Measurements from ENCODE around the gene NDC1. TPM values are rescaled to one million over a fixed set of nuclear protein-coding genes. Genes with fewer than 3 reads are reported as not detected.

NDC1 gene
- total and polyA plus RNA-seq, 2 donors (not counting 3 experiments of a cell fraction or from before 2014, with no cell fraction given), result 23.2 to 29.2 TPM

DNA sequence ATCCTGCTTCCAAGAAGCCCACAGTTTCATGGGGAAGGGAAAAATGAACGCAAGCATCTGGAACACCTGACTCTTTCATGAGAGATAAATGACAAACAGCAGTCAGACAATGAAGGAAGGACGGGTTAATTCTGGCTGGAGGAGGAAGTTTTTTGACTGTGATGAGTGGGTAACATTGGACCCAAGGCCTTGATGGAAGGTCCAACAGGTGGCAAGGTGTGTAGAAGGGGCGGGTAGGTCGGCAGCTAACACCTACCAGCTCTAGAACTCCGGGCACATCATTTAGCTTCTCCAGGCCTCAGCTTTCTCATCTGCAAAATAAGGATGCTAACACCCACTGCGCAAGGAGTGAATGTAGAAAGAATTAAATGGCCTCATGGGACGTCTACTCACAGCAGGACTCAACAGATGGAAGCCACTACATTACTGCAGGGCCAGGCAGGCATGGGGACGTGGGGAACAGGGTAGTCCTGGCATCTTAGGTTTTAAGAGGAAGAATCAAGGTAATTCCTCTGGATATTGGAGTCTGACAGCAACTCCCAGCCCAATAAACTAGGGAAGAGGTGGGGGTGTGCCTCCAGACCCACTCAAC, 112.0 kb downstream of the NDC1 start:
- no peak overlapping the region for H3K4me2 ChIP-seq (ENCODE audit: insufficient read depth, low read length)
- POLR2A ChIA-PET, result interaction anchor here (0.6 kb wide), 1 partner anchor 211 kb away, joined by 4 read pairs; no protein-coding TSS in a partner anchor
- H3K27me3 ChIP-seq (ENCODE audit: control insufficient read depth in 2 of 2, insufficient read depth in 2 of 2, low read length in 2 of 2), result peaks cover 8 to 25% of the 10 kb centered on the region in 2 experiments
- H3K4me1 ChIP-seq (ENCODE audit: control insufficient read depth, extremely low read depth, insufficient read depth, low read length), result no peaks in the 10 kb centered on the region
- H3K4me3 ChIP-seq (replicated peaks in 1 of 3; ENCODE audit: insufficient read depth in 1 of 3, low read depth in 1 of 3, low read length in 3 of 3), result no peak overlapping the region
- DNase-seq (ENCODE audit: low read depth, low spot score) (no peak), FAIRE-seq (no peak)
- no peaks in the 10 kb centered on the region for H3K79me2 ChIP-seq (ENCODE audit: control insufficient read depth, insufficient read depth, low read length)
- H3K9me3 ChIP-seq (replicated peaks; ENCODE audit: control insufficient read depth, insufficient read depth, low read length), result no peaks in the 10 kb centered on the region
- BruUV-seq (replicated peaks), result no TSS peak
- no peak for TF ChIP-seq FOS (IDR thresholded peaks at IDR 0.05; ENCODE audit: borderline replicate concordance, insufficient read depth, low read length)
- no peak for TF ChIP-seq JUN (IDR thresholded peaks at IDR 0.05; ENCODE audit: borderline replicate concordance, insufficient read depth, insufficient read length, low read depth)
- TF ChIP-seq MYC (IDR thresholded peaks at IDR 0.05; ENCODE audit: low read depth, low read length), result no peak
- TF ChIP-seq, protein P1, sequence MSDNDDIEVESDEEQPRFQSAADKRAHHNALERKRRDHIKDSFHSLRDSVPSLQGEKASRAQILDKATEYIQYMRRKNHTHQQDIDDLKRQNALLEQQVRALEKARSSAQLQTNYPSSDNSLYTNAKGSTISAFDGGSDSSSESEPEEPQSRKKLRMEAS (IDR thresholded peaks at IDR 0.05; ENCODE audit: insufficient read depth, insufficient read length), result no peak
- TF ChIP-seq, protein P2, sequence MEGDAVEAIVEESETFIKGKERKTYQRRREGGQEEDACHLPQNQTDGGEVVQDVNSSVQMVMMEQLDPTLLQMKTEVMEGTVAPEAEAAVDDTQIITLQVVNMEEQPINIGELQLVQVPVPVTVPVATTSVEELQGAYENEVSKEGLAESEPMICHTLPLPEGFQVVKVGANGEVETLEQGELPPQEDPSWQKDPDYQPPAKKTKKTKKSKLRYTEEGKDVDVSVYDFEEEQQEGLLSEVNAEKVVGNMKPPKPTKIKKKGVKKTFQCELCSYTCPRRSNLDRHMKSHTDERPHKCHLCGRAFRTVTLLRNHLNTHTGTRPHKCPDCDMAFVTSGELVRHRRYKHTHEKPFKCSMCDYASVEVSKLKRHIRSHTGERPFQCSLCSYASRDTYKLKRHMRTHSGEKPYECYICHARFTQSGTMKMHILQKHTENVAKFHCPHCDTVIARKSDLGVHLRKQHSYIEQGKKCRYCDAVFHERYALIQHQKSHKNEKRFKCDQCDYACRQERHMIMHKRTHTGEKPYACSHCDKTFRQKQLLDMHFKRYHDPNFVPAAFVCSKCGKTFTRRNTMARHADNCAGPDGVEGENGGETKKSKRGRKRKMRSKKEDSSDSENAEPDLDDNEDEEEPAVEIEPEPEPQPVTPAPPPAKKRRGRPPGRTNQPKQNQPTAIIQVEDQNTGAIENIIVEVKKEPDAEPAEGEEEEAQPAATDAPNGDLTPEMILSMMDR (IDR thresholded peaks at IDR 0.05; ENCODE audit: extremely low read depth in 1 of 2, insufficient read depth in 1 of 2, low read depth in 1 of 2, low read length in 2 of 2), result no peak
- no peak for TF ChIP-seq POLR2AphosphoS5 (IDR thresholded peaks at IDR 0.05; ENCODE audit: insufficient read depth, low read depth, low read length)
- no peak for TF ChIP-seq POLR2A (IDR thresholded peaks at IDR 0.05; ENCODE audit: low read depth, low read length)
- TF ChIP-seq GATA2 (IDR thresholded peaks at IDR 0.05; ENCODE audit: insufficient read depth, insufficient read length, low read depth, low read length), result no peak
- no peak for TF ChIP-seq EZH2 (IDR thresholded peaks at IDR 0.05; ENCODE audit: borderline replicate concordance, low read depth, low read length, severe bottlenecking)
- no peak overlapping the region for H3K27ac ChIP-seq (ENCODE audit: insufficient read depth, low read depth, low read length)
- intact Hi-C loops (cut with micrococcal nuclease) (no loop called here), dilution Hi-C loops (cut with MboI; ENCODE audit: extremely low pct_ligation_motif_present, low sequenced_read_pairs) (no loop called here)
- H4K20me1 ChIP-seq (replicated peaks; ENCODE audit: control insufficient read depth, extremely low read depth, insufficient read depth, low read length), result no peaks in the 10 kb centered on the region
- H3K9me1 ChIP-seq (replicated peaks; ENCODE audit: control insufficient read depth, extremely low read depth, insufficient read depth, low read length), result no peaks in the 10 kb centered on the region
- H3K36me3 ChIP-seq (ENCODE audit: control insufficient read depth in 2 of 2, extremely low read depth in 1 of 2, insufficient read depth in 2 of 2, low read length in 2 of 2), result no peaks in the 10 kb centered on the region
- no peak overlapping the region for H2AFZ ChIP-seq (ENCODE audit: low read depth, low read length)
- no peak overlapping the region for H3K9ac ChIP-seq (replicated peaks; ENCODE audit: extremely low read depth, insufficient read depth, low read length)
- CTCF ChIA-PET, result interaction anchor here (3.0 kb wide), 1 partner anchor 10 kb away, joined by 13 read pairs; no protein-coding TSS in a partner anchor

All from endothelial cell of umbilical vein (primary cell).